ENCODE measurements around the gene TNRC18. TPM values are rescaled to one million over a fixed set of nuclear protein-coding genes. Genes with fewer than 3 reads are reported as not detected.
A peak's percentile ranks its signal among the peaks of the same experiment; 100 is the strongest.

The TNRC18 gene
- total RNA-seq, 6 donors from 2014 or later: 101 to 617 (median 128) TPM

DNA sequence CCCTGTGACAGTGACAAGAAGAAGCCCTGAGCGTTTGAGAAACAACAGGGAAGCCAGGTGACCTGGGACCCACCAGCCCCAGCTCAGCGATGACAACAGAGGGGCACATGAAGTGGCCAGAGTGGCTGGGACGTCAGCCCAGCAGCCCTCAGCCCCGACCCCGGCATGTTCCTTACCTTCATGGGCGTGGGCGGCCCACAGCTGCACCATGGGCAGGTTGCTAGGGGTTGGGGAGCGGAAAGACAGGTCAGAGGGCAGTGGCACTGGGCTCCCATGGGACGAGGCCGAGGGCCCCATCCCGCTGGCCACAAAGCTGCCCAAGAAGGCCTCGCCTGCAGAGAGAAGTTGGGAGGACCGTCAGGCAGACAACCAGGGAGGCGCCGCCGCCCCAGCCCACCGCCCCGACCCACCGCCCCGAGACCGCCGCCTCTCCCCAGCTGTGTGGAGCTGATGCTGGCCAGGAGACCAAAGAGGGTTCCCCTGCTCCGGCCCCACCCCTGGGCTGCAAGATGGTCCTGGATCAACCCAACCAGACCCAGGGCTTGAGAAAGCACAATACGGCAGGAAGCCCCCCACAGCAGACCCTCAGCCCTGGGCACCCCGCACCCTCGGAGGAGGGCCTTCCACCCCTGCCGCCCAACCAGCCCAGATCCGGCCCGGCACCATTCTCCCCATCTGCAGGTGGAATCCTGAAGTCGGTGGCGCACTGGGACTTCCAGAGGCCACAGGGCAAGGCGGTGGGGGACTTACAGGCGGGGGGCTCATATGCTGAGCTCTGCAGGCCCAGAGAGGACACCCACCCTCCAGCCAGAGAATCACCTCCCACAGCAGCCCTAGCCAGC lies 29.1 kb downstream of the TNRC18 start:
- WGBS, 2 donors: 86 to 88% methylated on average over 12 to 26 of the region's 33 CpGs
- Histone ChIP-seq H3K27me3 (no peaks in the 10 kb centered on the region), H3K4me3 (no peak overlapping the region), H3K4me1 (peaks cover 30 to 53% (median 32%) of the 10 kb centered on the region in 4 donors), H3K36me3 (peaks cover 9 to 54% (median 43%) of the 10 kb centered on the region in 4 donors), H3K27ac (peak overlapping the region; percentile 19 to 95 (median 42)), H3K9me3 (no peaks in the 10 kb centered on the region)
- DNase-seq (no peak), ATAC-seq (ENCODE audit: low FRiP score in 2 of 2) (no peak)
- TF ChIP-seq EP300 (IDR thresholded peaks at IDR 0.05) (no peak), POLR2A (IDR thresholded peaks at IDR 0.05) (no peak), POLR2AphosphoS5 (IDR thresholded peaks at IDR 0.05) (no peak)
- TF ChIP-seq, protein P1, sequence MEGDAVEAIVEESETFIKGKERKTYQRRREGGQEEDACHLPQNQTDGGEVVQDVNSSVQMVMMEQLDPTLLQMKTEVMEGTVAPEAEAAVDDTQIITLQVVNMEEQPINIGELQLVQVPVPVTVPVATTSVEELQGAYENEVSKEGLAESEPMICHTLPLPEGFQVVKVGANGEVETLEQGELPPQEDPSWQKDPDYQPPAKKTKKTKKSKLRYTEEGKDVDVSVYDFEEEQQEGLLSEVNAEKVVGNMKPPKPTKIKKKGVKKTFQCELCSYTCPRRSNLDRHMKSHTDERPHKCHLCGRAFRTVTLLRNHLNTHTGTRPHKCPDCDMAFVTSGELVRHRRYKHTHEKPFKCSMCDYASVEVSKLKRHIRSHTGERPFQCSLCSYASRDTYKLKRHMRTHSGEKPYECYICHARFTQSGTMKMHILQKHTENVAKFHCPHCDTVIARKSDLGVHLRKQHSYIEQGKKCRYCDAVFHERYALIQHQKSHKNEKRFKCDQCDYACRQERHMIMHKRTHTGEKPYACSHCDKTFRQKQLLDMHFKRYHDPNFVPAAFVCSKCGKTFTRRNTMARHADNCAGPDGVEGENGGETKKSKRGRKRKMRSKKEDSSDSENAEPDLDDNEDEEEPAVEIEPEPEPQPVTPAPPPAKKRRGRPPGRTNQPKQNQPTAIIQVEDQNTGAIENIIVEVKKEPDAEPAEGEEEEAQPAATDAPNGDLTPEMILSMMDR (IDR thresholded peaks at IDR 0.05): no peak

DNA sequence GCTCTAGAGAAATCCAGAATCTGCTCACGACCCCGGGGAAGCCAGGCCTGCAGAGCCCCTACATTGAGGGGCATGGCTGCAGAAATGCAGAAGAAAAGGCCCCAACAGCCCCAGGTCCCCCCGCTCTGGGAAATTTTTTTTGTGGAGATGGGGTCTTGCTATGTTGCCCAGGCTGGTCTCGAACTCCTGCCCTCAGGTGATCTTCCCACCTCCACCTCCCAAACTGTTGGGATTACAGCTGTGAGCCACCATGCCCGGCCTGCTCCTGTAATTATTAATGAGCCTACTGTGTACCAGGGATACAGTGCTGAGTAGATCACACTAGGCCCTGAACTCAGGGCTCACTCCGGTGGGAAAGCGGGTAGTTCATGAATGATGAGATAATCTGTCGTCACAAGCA lies 29.9 kb downstream of the TNRC18 start:
- Histone ChIP-seq H3K27me3 (no peaks in the 10 kb centered on the region), H3K27ac (peak overlapping the region in 1 of 4 donors; percentile 95), H3K36me3 (peaks cover 15 to 61% (median 48%) of the 10 kb centered on the region in 4 donors), H3K9me3 (no peaks in the 10 kb centered on the region), H3K4me3 (no peak overlapping the region), H3K4me1 (peaks cover 30 to 53% (median 32%) of the 10 kb centered on the region in 4 donors)
- no peak for ATAC-seq (ENCODE audit: low FRiP score in 2 of 2)
- WGBS, 2 donors: 92 to 96% methylated on average over 7 to 8 of the region's 8 CpGs
- DNase-seq: no peak
- TF ChIP-seq, protein P1 (IDR thresholded peaks at IDR 0.05): no peak
- no peak for TF ChIP-seq EP300 (IDR thresholded peaks at IDR 0.05)

DNA sequence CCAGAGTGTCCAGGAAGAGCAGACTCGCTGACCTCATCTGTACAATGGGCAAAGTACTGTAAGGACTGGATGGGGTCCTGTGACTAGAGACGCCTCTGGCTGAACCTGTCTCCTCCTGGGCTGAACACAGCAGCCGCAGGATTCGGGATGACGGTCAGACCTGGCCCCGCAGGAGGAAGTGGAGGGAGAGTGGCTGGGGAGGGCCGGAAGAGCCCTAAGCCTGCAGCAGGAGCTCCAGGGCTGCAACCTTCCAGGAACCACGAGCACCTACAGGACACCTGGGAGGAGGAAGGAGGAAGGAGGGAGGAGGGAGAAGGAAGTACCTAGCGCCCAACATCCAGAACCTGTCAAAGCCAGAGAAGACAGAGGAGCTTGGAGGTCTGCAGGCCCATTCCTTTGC lies 30.3 kb downstream of the TNRC18 start:
- H3K27me3 ChIP-seq: no peaks in the 10 kb centered on the region
- H3K36me3 ChIP-seq: peaks cover 17 to 64% (median 51%) of the 10 kb centered on the region in 4 donors
- WGBS, 2 donors: 71 to 81% methylated on average over 8 to 9 of the region's 9 CpGs
- H3K27ac ChIP-seq: peak overlapping the region in 1 of 4 donors; percentile 95
- H3K4me1 ChIP-seq: peaks cover 30 to 53% (median 32%) of the 10 kb centered on the region in 4 donors
- no peak overlapping the region for H3K4me3 ChIP-seq
- ATAC-seq (ENCODE audit: low FRiP score in 2 of 2) (no peak), DNase-seq (no peak)
- no peaks in the 10 kb centered on the region for H3K9me3 ChIP-seq
- TF ChIP-seq, protein P1 (IDR thresholded peaks at IDR 0.05): no peak
- no peak for TF ChIP-seq POLR2AphosphoS5 (IDR thresholded peaks at IDR 0.05)

DNA sequence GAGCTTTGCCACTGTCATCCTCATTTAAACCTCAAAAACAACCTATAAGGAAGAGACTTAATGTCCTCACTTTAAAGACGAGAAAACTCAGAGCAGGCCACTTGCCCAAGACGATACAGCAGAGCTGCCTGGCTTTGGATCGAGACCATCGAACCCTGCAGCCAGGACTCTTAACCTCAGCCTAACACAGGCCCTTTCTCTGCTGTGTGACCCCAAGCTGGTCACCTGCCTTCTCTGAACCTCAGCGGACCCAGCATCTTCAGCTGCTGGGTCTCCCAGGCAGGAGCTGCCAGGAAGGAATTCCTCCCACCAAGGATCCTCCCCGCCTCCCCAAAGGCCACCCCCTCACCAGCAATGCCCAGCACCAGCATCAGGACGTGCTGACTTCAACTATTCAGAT lies 32.7 kb downstream of the TNRC18 start:
- Histone ChIP-seq H3K27me3 (no peaks in the 10 kb centered on the region), H3K9me3 (no peaks in the 10 kb centered on the region), H3K36me3 (peaks cover 31 to 88% (median 75%) of the 10 kb centered on the region in 4 donors), H3K4me1 (peaks cover 13 to 32% (median 14%) of the 10 kb centered on the region in 4 donors), H3K4me3 (no peak overlapping the region), H3K27ac (peak overlapping the region in 1 of 4 donors; percentile 8)
- ATAC-seq (ENCODE audit: low FRiP score in 2 of 2) (no peak), DNase-seq (no peak)
- 93% methylated on average over 7 of the region's 7 CpGs for WGBS, 2 donors
- no peak for TF ChIP-seq POLR2AphosphoS5 (IDR thresholded peaks at IDR 0.05)

DNA sequence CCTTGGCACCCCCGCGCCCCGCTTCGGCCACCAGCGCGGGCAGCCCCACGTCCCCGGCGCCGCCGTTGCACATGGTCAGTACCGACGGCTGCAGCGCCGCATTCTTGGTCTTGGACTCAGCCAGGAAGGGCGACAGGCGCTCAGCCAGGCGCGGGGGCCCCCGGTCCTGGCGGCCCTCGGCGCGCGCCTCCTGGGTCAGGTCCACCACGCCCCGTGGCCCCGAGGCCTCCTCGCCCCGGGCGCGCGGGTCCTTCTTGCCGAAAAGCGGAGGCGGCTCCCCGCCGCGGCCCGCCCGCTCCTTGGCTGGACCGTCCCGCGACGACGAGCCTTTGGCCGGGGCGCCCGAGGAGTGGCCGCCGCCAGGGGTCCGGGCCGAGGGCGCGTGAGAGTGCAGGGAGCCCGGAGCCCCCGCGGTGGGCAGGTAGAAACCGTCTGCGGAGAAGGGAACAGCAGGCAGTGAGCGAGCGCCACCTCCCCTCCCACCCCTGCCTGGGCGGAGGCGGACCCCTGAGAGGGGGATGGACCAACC lies 34.7 kb downstream of the TNRC18 start:
- Histone ChIP-seq H3K4me1 (peaks cover 10 to 23% (median 11%) of the 10 kb centered on the region in 4 donors), H3K27me3 (no peaks in the 10 kb centered on the region), H3K4me3 (no peak overlapping the region), H3K9me3 (no peaks in the 10 kb centered on the region), H3K36me3 (peaks cover 31 to 91% (median 77%) of the 10 kb centered on the region in 4 donors), H3K27ac (no peak overlapping the region)
- DNase-seq (peak in 1 of 2 donors; percentile 81), ATAC-seq (ENCODE audit: low FRiP score in 2 of 2) (no peak)
- TF ChIP-seq EP300 (IDR thresholded peaks at IDR 0.05) (no peak), POLR2A (IDR thresholded peaks at IDR 0.05) (no peak), POLR2AphosphoS5 (IDR thresholded peaks at IDR 0.05) (no peak)
- TF ChIP-seq, protein P1 (IDR thresholded peaks at IDR 0.05): no peak
- 92 to 95% methylated on average over 40 to 59 of the region's 64 CpGs for WGBS, 2 donors
